ENCODE results near the gene TAF4. TPM values are rescaled to one million over a fixed set of nuclear protein-coding genes. Genes with fewer than 3 reads are reported as not detected.

The TAF4 gene
- total RNA-seq, 1 donor from 2014 or later = 6.5 TPM

GRCh38 chr20:61978491-61978890, 87.2 kb downstream of the TAF4 start:
- no peak overlapping the region for H3K4me3 ChIP-seq (ENCODE audit: low read depth, low read length)
- TF ChIP-seq CTCF (conservative IDR thresholded peaks at IDR 0.05; ENCODE audit: low read depth, low read length) = no peak
- no peak for DNase-seq (ENCODE audit: low read depth)

GRCh38 chr20:61977419-61977786, 88.3 kb downstream of the TAF4 start:
- no peak for DNase-seq (ENCODE audit: low read depth)
- TF ChIP-seq CTCF (conservative IDR thresholded peaks at IDR 0.05; ENCODE audit: low read depth, low read length) = no peak
- no peak overlapping the region for H3K4me3 ChIP-seq (ENCODE audit: low read depth, low read length)

GRCh38 chr20:61976644-61977418, 88.8 kb downstream of the TAF4 start:
- DNase-seq (ENCODE audit: low read depth) = no peak
- H3K4me3 ChIP-seq (ENCODE audit: low read depth, low read length) = no peak overlapping the region
- no peak for TF ChIP-seq CTCF (conservative IDR thresholded peaks at IDR 0.05; ENCODE audit: low read depth, low read length)

GRCh38 chr20:61976263-61976643, 89.4 kb downstream of the TAF4 start:
- no peak for DNase-seq (ENCODE audit: low read depth)
- no peak for TF ChIP-seq CTCF (conservative IDR thresholded peaks at IDR 0.05; ENCODE audit: low read depth, low read length)

GRCh38 chr20:61975407-61976129, 90.1 kb downstream of the TAF4 start:
- no peak for TF ChIP-seq CTCF (conservative IDR thresholded peaks at IDR 0.05; ENCODE audit: low read depth, low read length)
- DNase-seq (ENCODE audit: low read depth) = no peak

More at GRCh38 chr20:61976263-61976643, 89.4 kb downstream of the TAF4 start:
- H3K4me3 ChIP-seq (ENCODE audit: low read depth, low read length) = no peak overlapping the region

GRCh38 chr20:61974357-61974665, 91.4 kb downstream of the TAF4 start:
- TF ChIP-seq CTCF (conservative IDR thresholded peaks at IDR 0.05; ENCODE audit: low read depth, low read length) = no peak
- DNase-seq (ENCODE audit: low read depth) = no peak
- no peak overlapping the region for H3K4me3 ChIP-seq (ENCODE audit: low read depth, low read length)

More at GRCh38 chr20:61975407-61976129, 90.1 kb downstream of the TAF4 start:
- no peak overlapping the region for H3K4me3 ChIP-seq (ENCODE audit: low read depth, low read length)
